Skeletal muscle cell (primary cell): ENCODE data around the gene TEX11.
A peak's percentile ranks its signal among the peaks of the same experiment; 100 is the strongest.
"Not testable (repeated sequence)": the region's sequence is repeated elsewhere in the genome, so short reads cannot be mapped to it uniquely, and the experiment has no call there.

Source experiments
- DNase-seq: peaks from one replicate; pipeline ENCODE4 v3.0.0-alpha.2; 2010; ENCODE audit warnings: low read depth
- H3K4me3 ChIP-seq: 2 replicates; pipeline ENCODE4 v1.5.1; 2011; ENCODE audit warnings: low read depth, mild to moderate bottlenecking, control low read depth, low read length, moderate library complexity

The TEX11 gene

GRCh38 chrX:70621743-70622142, 286.8 kb downstream of the TEX11 start:
- H3K4me3 ChIP-seq, result no peak overlapping the region

GRCh38 chrX:70618467-70618866, 290.0 kb downstream of the TEX11 start:
- H3K4me3 ChIP-seq, result no peak overlapping the region
- no peak for DNase-seq

More at GRCh38 chrX:70621743-70622142, 286.8 kb downstream of the TEX11 start:
- no peak for DNase-seq

GRCh38 chrX:70613295-70613694, 295.2 kb downstream of the TEX11 start:
- no peak for DNase-seq
- H3K4me3 ChIP-seq, result no peak overlapping the region

- no peak overlapping the region for H3K4me3 ChIP-seq
Measured at GRCh38 chrX:70605352-70605751, 303.2 kb downstream of the TEX11 start.

GRCh38 chrX:70592091-70592490, 316.4 kb downstream of the TEX11 start:
- peak; percentile 10 for DNase-seq
- H3K4me3 ChIP-seq, result no peak overlapping the region

More at GRCh38 chrX:70605352-70605751, 303.2 kb downstream of the TEX11 start:
- no peak for DNase-seq

- H3K4me3 ChIP-seq, DNase-seq: not testable (repeated sequence)
Measured at GRCh38 chrX:70587158-70587557, 321.4 kb downstream of the TEX11 start.

- no peak overlapping the region for H3K4me3 ChIP-seq
Measured at GRCh38 chrX:70577442-70577841, 331.1 kb downstream of the TEX11 start.

GRCh38 chrX:70569922-70570576, 338.5 kb downstream of the TEX11 start:
- DNase-seq, result not testable (repeated sequence)

More at GRCh38 chrX:70577442-70577841, 331.1 kb downstream of the TEX11 start:
- no peak for DNase-seq

GRCh38 chrX:70554948-70555347, 353.6 kb downstream of the TEX11 start:
- no peak overlapping the region for H3K4me3 ChIP-seq
- DNase-seq, result no peak

More at GRCh38 chrX:70569922-70570576, 338.5 kb downstream of the TEX11 start:
- H3K4me3 ChIP-seq, result not testable (repeated sequence)

- no peak for DNase-seq
- H3K4me3 ChIP-seq, result no peak overlapping the region
Measured at GRCh38 chrX:70554523-70554922, 354.0 kb downstream of the TEX11 start.

- no peak for DNase-seq
- no peak overlapping the region for H3K4me3 ChIP-seq
Measured at GRCh38 chrX:70554081-70554480, 354.4 kb downstream of the TEX11 start.

- no peak for DNase-seq
- H3K4me3 ChIP-seq, result no peak overlapping the region
Measured at GRCh38 chrX:70553516-70553915, 355.0 kb downstream of the TEX11 start.

GRCh38 chrX:70552130-70552704, 356.3 kb downstream of the TEX11 start:
- H3K4me3 ChIP-seq, result no peak overlapping the region
- no peak for DNase-seq

- no peak for DNase-seq
- H3K4me3 ChIP-seq, result no peak overlapping the region
Measured at GRCh38 chrX:70549429-70549828, 359.1 kb downstream of the TEX11 start.

- no peak for DNase-seq
- no peak overlapping the region for H3K4me3 ChIP-seq
Measured at GRCh38 chrX:70535198-70535597, 373.3 kb downstream of the TEX11 start.

GRCh38 chrX:70527610-70528345, 380.7 kb downstream of the TEX11 start:
- no peak overlapping the region for H3K4me3 ChIP-seq
- no peak for DNase-seq

GRCh38 chrX:70527053-70527452, 381.5 kb downstream of the TEX11 start:
- H3K4me3 ChIP-seq, result no peak overlapping the region
- no peak for DNase-seq

GRCh38 chrX:70525733-70526132, 382.8 kb downstream of the TEX11 start:
- no peak overlapping the region for H3K4me3 ChIP-seq
- no peak for DNase-seq

GRCh38 chrX:70515692-70516091, 392.8 kb downstream of the TEX11 start:
- DNase-seq, H3K4me3 ChIP-seq: not testable (repeated sequence)

- not testable (repeated sequence) for DNase-seq, H3K4me3 ChIP-seq
Measured at GRCh38 chrX:70515270-70515669, 393.2 kb downstream of the TEX11 start.
